Stimulated activated naive CD8-positive, alpha-beta T cell treated with anti-CD3 and anti-CD28 coated beads, Interleukin-15, amount 100 ng/mL, for 72 hours (primary cell): ENCODE results near the gene FAM83B.

ENCODE experiments used
- ATAC-seq: fragments of 150-1000 bp; cut with Tn5 transposase; 2 replicates; pipeline ENCODE4 v1.10.0; 2021; ENCODE audit warnings: mild to moderate bottlenecking, moderate library complexity
- DNase-seq, 2 donors: peaks; one replicate each; pipeline ENCODE4 v3.0.0; 2021 to 2022
- H3K27ac Mint-ChIP-seq, 2 donors: one replicate each; pipeline ENCODE4 v1.8.0; 2022; ENCODE audit warnings: mild to moderate bottlenecking in 2 of 2, mixed read lengths in 2 of 2, moderate library complexity in 2 of 2
- H3K27me3 Mint-ChIP-seq: one replicate; pipeline ENCODE4 v1.8.0; 2022; ENCODE audit warnings: mixed read lengths
- H3K4me1 Mint-ChIP-seq: one replicate; pipeline ENCODE4 v1.8.0; 2022; ENCODE audit warnings: mild to moderate bottlenecking, mixed read lengths
- H3K4me3 Mint-ChIP-seq, 2 donors: one replicate each; pipeline ENCODE4 v1.8.0; 2022; ENCODE audit warnings: mild to moderate bottlenecking in 2 of 2, mixed read lengths in 2 of 2, moderate library complexity in 1 of 2
- H3K9me3 Mint-ChIP-seq, 2 donors: one replicate each; pipeline ENCODE4 v1.8.0; 2022; ENCODE audit warnings: mixed read lengths in 2 of 2

FAM83B gene

DNA sequence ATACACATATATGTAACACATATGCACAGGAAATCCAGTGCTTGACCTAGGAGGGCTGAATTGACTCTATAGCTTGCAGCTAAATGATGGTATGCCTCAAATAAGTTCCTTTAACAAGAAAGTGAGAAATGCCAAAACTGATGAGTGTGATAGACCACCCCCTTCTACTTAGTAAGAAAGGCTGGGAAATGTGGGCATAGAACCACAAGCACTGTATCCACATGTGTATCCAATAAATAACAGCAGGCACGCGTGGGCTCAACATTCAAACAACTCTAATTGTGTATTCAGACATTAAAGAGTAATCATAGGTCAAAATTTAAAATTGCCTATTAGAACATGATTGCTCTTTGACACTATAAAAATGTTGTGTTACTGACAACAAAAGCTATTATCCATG is 54.1 kb downstream of the FAM83B start:
- peaks cover 0 to 9% of the 10 kb centered on the region in 2 donors for H3K9me3 Mint-ChIP-seq
- no peak overlapping the region for H3K4me3 Mint-ChIP-seq
- H3K4me1 Mint-ChIP-seq, result no peaks in the 10 kb centered on the region
- DNase-seq (no peak), ATAC-seq (no peak)
- H3K27me3 Mint-ChIP-seq, result no peaks in the 10 kb centered on the region
- no peak overlapping the region for H3K27ac Mint-ChIP-seq

DNA sequence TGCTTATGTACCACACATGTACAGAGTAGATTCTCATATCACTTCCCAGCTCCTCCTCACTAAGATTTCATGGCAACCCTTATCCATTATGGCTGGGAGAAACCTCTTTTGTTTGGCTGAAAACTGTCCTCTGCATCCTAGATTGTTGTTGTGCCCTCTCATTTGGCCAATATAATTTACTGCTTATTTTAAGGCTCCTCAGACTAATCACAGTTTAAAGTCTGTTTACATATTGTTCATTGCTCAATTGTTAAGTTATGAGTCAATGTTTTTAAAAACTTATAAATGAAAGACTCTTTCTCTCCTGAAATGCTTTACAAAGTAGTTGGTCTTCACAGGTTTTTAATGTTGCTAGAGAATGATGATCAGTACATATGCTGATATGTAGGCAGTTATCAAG is 57.3 kb downstream of the FAM83B start:
- H3K4me1 Mint-ChIP-seq, result no peaks in the 10 kb centered on the region
- DNase-seq (no peak), ATAC-seq (no peak)
- no peak overlapping the region for H3K27ac Mint-ChIP-seq
- H3K27me3 Mint-ChIP-seq, result no peaks in the 10 kb centered on the region
- H3K9me3 Mint-ChIP-seq, result peaks cover 0 to 9% of the 10 kb centered on the region in 2 donors
- no peak overlapping the region for H3K4me3 Mint-ChIP-seq

DNA sequence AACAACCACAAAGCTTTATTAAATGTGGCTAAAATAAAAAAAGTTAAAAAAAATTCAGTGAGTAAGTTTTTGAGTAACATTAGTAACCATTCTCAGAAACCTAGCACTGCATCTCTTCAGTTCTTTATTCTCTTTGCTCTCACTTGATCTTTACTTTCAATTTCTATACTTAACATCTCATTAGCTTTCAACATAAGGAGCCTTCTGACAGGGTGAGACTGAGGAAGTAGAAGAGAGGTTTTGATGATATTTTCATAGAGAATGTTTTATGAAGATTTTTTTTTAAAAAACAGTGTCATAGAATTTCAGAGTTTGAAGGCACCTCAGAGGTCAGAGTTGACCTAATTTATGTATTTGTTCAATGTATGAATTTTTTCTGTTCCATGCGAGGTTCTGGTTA is 60.8 kb downstream of the FAM83B start:
- Mint-ChIP-seq H3K27ac (no peak overlapping the region), H3K4me1 (no peaks in the 10 kb centered on the region), H3K4me3 (no peak overlapping the region), H3K27me3 (no peaks in the 10 kb centered on the region), H3K9me3 (peaks cover 0 to 16% of the 10 kb centered on the region in 2 donors)
- ATAC-seq, result no peak
- no peak for DNase-seq

DNA sequence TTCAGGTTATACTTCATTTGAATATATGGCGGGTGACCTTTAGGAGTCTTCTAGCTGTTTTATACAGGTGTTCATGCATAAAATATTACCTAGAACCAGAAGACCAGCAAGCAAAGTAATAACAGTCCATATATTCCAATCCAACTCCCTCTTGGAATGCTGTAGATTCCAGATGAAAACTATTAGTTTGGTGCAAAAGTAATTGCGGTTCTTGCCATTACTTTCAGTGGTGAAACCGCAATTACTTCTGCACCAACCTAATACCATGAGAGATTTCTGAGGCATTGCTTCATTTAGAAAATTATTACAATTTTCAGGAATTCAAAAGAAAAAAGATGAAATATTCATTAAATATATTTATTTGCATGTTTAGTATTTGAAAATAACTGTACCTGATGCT is 62.6 kb downstream of the FAM83B start:
- Mint-ChIP-seq H3K9me3 (peaks cover 0 to 16% of the 10 kb centered on the region in 2 donors), H3K27ac (no peak overlapping the region), H3K4me3 (no peak overlapping the region), H3K27me3 (no peaks in the 10 kb centered on the region), H3K4me1 (no peaks in the 10 kb centered on the region)
- no peak for ATAC-seq
- DNase-seq, result no peak

DNA sequence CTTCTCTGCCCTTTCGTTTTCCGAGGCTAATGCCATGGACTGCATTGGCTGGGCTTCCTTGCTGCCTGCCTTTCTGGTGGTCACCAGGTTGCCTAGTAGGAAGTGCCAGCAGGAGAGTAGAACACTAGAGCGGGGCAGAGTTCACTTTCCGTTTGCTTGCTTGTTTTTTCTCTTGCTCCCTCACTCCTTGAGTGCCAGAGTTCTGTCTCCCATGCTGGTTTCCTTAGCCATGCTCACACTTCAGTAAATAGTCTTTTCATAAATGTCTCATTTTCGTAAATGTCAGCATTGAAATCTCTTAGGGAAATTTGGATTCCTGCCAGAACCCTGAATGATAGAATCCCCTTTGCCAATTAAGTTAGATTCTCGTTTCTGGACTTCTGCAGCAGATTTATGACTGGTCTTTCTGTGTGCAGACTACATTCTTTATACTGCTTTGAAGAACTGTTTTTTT is 63.9 kb downstream of the FAM83B start:
- ATAC-seq (no peak), DNase-seq (no peak)
- Mint-ChIP-seq H3K27me3 (no peaks in the 10 kb centered on the region), H3K4me3 (no peak overlapping the region), H3K4me1 (no peaks in the 10 kb centered on the region), H3K27ac (no peak overlapping the region), H3K9me3 (peaks cover 7 to 8% of the 10 kb centered on the region in 2 donors)

DNA sequence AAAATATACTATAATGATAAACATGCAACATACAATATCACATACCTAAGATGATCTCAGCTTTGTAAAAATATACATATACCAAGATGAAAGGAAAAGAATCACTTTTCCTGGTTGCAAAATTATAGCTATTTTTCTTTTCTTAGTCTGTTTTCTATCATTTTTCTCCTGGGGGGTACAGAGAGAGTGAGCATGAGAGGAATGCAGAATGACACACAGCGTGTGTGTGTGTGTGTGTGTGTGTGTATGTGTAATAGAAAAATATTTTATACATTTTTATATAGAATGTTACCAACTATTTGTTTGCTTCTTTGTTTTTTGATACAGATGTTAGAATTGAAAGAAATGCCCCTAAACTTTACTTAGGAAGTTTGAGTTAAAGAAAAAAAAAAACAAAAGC is 64.3 kb downstream of the FAM83B start:
- H3K4me1 Mint-ChIP-seq, result no peaks in the 10 kb centered on the region
- no peak overlapping the region for H3K4me3 Mint-ChIP-seq
- no peak overlapping the region for H3K27ac Mint-ChIP-seq
- DNase-seq, result no peak
- no peaks in the 10 kb centered on the region for H3K27me3 Mint-ChIP-seq
- H3K9me3 Mint-ChIP-seq, result peaks cover 11% of the 10 kb centered on the region in 2 donors
- no peak for ATAC-seq

DNA sequence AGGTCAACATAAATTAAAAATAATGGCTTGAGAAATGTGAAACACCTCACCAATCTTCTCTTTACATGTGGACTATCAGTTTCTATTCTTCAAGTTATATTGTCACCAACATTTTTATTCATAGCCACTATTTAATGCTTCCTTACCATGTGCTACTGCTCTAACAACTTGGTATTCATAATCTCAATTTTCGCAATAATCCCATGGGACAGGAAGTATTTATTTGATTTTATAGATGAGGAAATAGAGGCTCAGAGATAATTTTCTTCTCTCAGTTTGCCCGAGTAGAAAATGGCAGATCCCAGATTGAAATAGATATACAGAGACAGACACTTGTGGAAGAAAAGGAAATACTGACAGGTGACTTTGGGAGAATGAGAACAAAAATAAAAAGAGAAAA is 66.6 kb downstream of the FAM83B start:
- Mint-ChIP-seq H3K4me1 (no peaks in the 10 kb centered on the region), H3K27me3 (no peaks in the 10 kb centered on the region), H3K27ac (no peak overlapping the region), H3K9me3 (peaks cover 13 to 14% of the 10 kb centered on the region in 2 donors), H3K4me3 (no peak overlapping the region)
- no peak for DNase-seq
- ATAC-seq, result no peak

DNA sequence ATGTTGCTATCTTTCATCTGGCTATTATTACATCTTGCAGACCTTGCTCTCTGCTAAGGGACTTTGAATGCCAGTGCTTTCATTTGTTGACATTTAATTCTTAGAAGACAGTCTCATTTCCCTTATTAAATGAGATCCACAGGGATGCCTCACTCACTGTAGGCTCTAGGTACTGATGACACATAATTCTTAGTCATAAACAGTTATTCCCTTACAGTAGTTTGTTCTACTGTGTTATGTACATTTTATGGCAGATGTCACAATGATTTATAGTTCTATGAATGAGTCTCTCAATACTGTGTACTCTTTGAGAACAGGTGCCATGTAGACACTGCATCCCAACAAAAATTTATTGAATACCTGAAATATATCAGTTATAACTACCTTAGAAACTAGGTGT is 70.3 kb downstream of the FAM83B start:
- DNase-seq (no peak), ATAC-seq (no peak)
- no peaks in the 10 kb centered on the region for H3K27me3 Mint-ChIP-seq

DNA sequence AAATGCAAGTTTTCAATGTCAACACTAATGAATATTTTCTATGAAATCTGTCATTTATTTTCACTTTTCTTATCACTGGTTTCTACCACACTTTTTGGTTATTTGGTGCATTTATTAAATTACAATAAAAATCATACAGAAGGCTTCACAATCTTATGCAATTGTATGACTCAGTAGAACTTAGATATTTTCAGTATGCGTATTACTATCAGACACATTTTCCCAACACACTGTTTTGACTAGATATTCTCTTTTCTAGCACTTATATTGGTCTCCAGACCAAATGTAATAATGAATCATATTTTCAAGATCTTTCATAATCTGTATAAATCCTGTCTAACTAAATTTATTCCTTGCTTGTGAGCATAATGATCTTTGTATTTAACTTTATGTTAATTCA is 74.1 kb downstream of the FAM83B start:
- Mint-ChIP-seq H3K4me3 (no peak overlapping the region), H3K9me3 (peaks cover 5 to 6% of the 10 kb centered on the region in 2 donors), H3K4me1 (no peaks in the 10 kb centered on the region), H3K27me3 (no peaks in the 10 kb centered on the region), H3K27ac (no peak overlapping the region)
- DNase-seq, result no peak
- no peak for ATAC-seq

More for the DNA sequence above, 70.3 kb downstream of the FAM83B start:
- H3K4me3 Mint-ChIP-seq, result no peak overlapping the region
- no peaks in the 10 kb centered on the region for H3K4me1 Mint-ChIP-seq
- H3K27ac Mint-ChIP-seq, result no peak overlapping the region
- H3K9me3 Mint-ChIP-seq, result peaks cover 7 to 13% of the 10 kb centered on the region in 2 donors

DNA sequence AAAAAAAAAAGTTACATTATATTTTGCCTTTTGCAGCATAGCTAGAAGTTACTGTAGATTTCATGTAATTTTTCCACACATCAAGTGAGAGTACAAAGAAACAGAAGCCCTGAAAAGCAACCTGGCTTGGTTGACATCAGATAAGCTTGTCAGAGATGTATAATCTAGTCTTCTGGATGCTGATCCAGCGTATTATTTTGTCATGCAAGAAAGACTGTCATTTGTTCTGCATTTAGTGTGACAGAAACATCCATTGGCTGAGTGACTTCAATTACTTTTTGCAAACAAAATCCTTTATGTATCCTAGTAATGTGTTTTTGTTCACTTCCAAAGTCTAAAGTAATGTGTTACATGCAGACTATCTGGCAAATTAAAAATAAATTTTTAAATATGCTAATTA is 75.3 kb downstream of the FAM83B start:
- DNase-seq (no peak), ATAC-seq (no peak)
- H3K27me3 Mint-ChIP-seq, result no peaks in the 10 kb centered on the region
- H3K4me1 Mint-ChIP-seq, result no peaks in the 10 kb centered on the region
- H3K9me3 Mint-ChIP-seq, result no peaks in the 10 kb centered on the region
- no peak overlapping the region for H3K4me3 Mint-ChIP-seq
- H3K27ac Mint-ChIP-seq, result no peak overlapping the region

DNA sequence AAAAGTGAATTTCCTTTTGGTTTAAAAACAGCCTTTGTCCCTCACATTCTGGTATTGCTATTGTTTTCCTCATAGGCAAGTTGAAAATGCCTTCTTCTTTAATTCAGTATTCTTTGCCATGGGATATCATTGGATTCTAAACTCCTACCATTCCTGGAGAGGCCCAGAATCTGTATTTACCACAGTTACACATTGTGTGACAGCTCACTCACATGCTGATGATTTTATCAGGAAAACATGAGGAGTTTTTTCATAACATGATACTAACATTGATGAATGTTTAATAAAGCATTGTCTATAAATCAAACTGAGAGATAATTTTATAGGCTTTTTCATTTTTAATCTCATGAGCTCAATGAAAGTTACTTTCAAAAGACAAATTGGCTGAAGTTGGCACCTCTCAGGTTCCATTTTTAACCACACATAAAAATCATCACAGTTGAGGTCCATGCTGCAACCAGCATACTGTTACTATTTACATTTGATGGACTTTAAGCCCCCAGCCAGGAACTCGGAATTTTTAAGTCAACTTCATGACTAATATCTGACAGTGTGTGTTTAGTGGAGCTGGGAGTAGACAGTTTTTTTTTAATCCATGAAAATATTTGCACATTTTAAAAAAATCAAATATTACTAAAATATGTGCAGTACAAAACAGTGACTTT is 82.8 kb downstream of the FAM83B start:
- H3K9me3 Mint-ChIP-seq, result peaks cover 9 to 20% of the 10 kb centered on the region in 2 donors
- no peak overlapping the region for H3K4me3 Mint-ChIP-seq
- H3K27me3 Mint-ChIP-seq, result no peaks in the 10 kb centered on the region
- H3K4me1 Mint-ChIP-seq, result no peaks in the 10 kb centered on the region
- no peak for ATAC-seq
- H3K27ac Mint-ChIP-seq, result no peak overlapping the region
- no peak for DNase-seq

DNA sequence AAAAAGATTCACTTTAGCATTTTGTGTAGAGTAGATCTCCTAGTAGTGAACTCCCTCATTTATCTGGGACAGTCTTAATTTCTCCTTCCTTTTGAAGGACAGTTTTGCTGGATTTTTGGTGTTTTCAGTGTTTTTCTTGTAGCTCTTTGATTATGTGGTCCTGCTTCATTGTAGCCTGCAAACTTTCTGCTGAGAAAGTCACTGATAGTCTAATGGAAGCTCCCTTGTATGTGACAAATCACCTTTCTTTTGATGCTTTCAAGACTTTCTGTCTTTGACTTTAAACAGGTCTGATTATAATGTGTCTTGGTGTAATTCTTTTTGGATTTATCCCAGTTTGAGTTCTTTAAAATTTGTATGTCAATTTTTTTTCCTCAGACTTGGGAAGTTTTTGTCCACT is 86.1 kb downstream of the FAM83B start:
- Mint-ChIP-seq H3K4me1 (no peaks in the 10 kb centered on the region), H3K9me3 (peaks cover 9 to 20% of the 10 kb centered on the region in 2 donors), H3K27ac (no peak overlapping the region), H3K27me3 (no peaks in the 10 kb centered on the region), H3K4me3 (no peak overlapping the region)
- DNase-seq (no peak), ATAC-seq (no peak)

DNA sequence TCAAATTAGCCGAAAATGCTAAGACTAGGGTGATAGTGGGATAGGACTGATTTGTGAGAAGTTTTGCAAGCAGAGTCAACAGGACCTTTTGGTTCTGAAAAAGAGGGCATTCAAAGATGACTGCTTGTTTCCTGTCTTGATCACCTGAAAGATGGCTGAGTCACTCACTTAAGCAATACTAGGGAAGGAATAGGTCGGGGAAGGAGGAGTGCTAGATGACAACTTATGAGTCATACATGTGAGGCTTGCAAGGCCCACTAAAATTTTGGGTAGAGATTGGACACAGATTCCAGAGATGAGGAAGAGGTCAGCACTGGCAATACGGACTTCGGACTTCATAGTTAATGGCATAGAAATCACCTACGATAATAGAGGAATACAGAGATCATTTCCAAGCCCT is 89.2 kb downstream of the FAM83B start:
- DNase-seq (no peak), ATAC-seq (no peak)
- H3K27me3 Mint-ChIP-seq, result no peaks in the 10 kb centered on the region
- H3K4me1 Mint-ChIP-seq, result no peaks in the 10 kb centered on the region
- H3K9me3 Mint-ChIP-seq, result peaks cover 14 to 30% of the 10 kb centered on the region in 2 donors
- no peak overlapping the region for H3K4me3 Mint-ChIP-seq
- H3K27ac Mint-ChIP-seq, result no peak overlapping the region

DNA sequence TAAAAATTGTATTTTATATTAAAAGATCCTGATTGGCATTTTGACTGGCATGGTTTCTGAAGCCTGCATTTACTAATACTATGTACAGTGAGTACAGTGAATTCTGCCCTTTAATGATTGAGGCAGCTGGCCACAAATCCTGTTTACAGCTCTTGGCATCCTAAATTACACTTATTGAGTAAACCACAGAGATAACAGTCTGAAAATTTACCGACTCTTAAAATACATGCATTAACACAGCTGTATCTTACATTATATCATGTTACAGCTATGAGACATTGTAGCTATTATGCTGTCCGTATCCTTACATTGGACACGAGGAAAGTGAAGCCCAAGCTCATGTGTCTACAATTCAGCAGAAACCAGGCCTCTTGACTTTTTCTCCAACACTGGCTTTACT is 90.8 kb downstream of the FAM83B start:
- DNase-seq (no peak), ATAC-seq (no peak)
- Mint-ChIP-seq H3K4me3 (no peak overlapping the region), H3K4me1 (no peaks in the 10 kb centered on the region), H3K27me3 (no peaks in the 10 kb centered on the region), H3K27ac (no peak overlapping the region), H3K9me3 (peaks cover 14 to 20% of the 10 kb centered on the region in 2 donors)

DNA sequence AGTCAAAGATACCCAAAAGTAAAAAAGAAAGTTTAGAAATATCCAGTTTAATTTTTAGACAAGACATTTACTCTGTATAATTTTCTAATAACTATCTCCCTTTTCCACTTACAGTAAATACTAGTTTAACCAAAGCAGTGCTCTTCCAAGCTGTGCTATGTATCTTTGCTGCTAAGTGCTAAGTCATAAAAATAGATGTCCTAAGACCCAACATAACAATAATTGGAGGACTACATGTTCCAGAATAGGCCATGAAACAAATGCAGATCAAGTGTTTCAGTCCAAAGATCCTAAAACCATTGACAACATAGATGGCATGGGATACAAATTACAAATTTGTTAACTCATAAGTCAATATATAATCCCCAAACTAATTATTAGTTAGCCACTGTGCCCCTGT is 111.1 kb downstream of the FAM83B start:
- no peak for ATAC-seq
- H3K27me3 Mint-ChIP-seq, result no peaks in the 10 kb centered on the region
- H3K4me3 Mint-ChIP-seq, result no peak overlapping the region
- peaks cover 0 to 3% of the 10 kb centered on the region in 2 donors for H3K9me3 Mint-ChIP-seq
- DNase-seq, result no peak
- no peaks in the 10 kb centered on the region for H3K4me1 Mint-ChIP-seq
- H3K27ac Mint-ChIP-seq, result no peak overlapping the region

DNA sequence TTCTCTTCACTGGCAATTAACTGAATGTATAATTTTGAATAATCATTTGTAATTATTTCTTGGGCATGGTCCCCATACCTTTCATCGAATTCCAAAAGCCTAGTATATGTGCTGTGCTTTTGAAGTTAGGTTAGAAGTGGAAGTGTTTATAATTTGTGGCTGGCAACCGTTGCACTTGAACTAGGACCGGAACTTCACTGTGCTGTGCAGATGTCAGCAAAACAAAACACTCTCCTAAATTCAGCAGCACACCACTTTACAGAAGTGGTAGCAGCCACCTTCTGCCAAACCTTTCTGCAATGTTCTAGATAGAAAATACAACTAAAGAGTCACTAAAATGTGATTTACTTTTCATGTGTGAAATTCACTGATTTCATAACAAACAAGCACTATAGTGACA is 111.9 kb downstream of the FAM83B start:
- Mint-ChIP-seq H3K9me3 (no peaks in the 10 kb centered on the region), H3K27ac (no peak overlapping the region), H3K4me1 (no peaks in the 10 kb centered on the region), H3K27me3 (no peaks in the 10 kb centered on the region), H3K4me3 (no peak overlapping the region)
- DNase-seq (no peak), ATAC-seq (no peak)

DNA sequence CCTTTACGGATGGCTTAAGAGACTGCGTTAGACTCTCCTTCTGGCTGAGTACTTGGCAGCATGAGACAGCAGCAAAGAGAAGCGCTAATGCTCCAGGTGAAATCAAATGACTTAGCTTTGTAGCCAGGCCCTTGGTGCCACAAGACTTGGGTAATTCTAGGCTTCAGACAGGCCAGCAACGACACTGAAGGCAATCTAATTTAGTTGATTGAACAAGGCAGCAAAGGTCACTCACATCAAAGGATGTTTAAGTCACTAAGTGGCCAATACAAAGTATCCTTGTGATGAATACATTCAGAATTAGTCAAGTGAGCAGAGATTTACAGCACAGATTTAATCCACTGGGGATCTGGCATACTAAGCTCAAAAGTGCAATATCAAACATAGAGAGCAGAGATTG is 113.2 kb downstream of the FAM83B start:
- Mint-ChIP-seq H3K27me3 (no peaks in the 10 kb centered on the region), H3K9me3 (no peaks in the 10 kb centered on the region), H3K27ac (no peak overlapping the region), H3K4me3 (no peak overlapping the region), H3K4me1 (no peaks in the 10 kb centered on the region)
- DNase-seq, result no peak
- ATAC-seq, result no peak
